HPDE6-E6E7 (cell line): Measurements from ENCODE around the gene NBPF3.
A peak's percentile ranks its signal among the peaks of the same experiment; 100 is the strongest.
"Not testable (repeated sequence)": the region's sequence is repeated elsewhere in the genome, so short reads cannot be mapped to it uniquely, and the experiment has no call there.

Source experiments
- DNase-seq: peaks from one replicate; pipeline ENCODE4 v3.0.0; 2011; ENCODE audit warnings: missing footprints; ENCODE audit errors: extremely low spot score

NBPF3 gene

DNA sequence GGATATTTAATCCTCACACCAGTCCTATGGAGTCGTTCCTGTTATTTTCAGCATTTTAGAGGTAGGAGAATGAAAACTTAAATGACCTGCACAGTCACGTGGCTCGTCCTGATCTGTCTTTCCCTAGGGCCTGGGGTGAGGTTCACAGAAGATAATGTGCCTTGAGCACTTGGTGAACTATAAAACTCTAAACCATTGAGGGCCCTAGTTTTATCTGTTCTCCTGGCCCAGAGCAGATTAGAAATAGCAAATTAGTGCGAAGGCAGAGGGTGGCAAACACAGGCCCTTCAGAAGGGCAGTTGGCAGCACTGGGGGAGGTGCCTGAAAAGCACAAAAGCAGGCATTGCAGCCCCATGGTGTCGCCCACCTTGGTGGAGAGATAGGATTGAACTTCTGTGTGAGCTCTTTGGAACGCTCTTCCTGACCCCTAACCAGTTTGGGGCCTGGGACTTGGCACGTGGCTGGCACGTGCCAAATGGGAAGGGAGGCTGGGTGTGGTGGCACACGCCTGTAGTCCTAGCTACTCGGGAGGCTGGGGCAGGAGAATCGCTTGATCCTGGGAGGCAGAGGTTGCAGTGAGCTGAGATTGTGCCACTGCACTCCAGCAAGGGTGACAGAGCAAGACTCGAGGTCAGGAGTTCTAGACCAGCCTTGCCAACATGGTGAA is 1.2 kb upstream of the NBPF3 start:
- not testable (repeated sequence) for DNase-seq

DNA sequence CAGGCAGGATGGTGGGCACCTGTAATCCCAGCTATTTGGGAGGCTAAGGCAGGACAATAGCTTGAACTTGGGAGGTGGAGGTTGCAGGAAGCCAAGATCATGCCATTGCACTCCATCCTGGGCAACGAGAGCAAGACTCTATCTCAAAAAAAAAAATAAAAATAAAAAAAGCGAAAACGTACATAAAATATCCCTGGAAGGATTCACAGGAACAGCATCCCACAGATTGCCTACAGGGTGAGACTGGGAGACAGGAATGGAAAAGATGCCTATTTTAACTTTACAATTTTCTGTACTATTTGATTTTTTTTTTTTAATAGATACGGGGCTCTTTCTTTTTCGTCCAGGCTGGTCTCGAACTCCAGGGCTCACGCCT is 604 bp upstream of the NBPF3 start:
- no peak for DNase-seq

DNA sequence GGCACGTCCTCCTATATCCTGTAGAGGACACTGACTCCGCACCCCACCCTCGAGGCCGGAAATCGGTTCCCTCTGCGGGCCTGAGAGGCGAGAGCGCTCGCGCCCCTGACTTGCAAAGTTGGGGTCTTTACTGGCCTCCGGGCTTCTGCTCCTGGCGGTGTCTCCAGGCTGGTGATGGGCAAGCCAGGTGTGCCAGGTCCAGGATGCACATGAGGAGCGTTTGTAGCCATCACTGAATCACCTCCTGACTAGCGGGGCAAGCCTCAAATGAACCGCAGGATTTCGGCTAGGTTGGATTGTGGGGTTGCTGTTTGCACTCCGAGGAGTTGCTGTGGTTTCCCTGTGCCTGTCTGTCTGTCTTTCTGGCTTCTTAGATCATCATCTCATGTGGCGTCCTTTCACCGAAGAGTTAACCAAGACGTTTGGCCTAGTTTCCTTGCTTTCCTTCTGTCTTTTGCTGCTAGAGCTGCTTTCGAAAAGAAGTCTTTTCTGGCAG is 741 bp downstream of the NBPF3 start:
- DNase-seq = not testable (repeated sequence)

DNA sequence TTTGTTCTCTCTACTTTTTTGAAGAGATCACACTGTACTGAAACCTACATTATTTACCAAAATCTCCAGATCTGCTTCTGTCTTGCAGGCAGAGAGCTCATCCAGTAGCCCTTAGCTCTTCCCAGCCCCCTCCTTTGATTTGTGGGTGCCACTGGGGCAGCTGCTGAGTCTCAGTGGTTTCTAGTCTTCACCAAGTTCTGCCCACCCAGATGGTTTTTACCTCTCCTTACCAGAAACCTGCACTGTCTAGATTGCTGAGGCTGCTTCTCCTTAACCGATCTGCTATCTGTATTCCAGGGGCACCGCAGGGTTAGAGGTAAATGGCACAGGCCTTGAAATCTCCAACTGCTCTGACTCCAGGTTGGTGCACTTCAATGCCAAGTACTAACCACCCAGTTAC is 6.7 kb downstream of the NBPF3 start:
- not testable (repeated sequence) for DNase-seq

DNA sequence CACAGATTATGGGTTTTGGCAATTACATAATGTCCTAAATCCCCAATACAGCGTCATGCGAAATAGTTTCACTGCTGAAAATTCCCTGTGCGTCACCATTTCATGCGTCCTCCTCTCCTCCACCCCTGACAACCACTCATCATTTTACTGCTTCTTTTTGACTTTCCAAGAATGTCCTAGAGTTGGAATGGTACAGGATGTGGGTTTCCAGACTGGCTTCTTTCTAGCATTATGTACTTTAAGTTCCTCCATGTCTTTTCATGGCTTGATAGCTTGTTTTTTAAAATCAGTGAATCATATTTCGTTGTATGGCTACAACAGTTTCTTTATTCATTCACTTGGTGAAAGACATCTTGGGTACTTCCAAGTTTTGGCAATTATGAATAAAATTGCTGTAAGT is 7.4 kb downstream of the NBPF3 start:
- no peak for DNase-seq

DNA sequence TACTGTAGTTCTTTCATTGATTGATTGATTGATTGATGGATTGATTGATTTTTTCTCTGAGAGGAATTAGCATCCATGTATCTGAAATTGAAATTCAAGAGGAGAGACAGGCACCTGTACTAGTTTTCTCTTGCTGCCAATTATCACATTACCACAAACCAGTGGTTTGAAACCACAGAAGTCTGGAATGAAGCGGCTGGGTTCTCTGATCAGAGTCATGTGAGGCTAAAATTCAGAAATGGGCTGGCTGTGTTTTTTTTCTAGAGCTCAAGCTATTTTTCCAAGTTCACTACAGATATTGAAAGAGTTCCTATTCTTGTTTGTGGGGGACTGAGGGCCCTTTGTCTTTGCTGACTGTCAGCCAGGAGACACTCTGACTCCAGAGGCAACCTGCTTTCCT is 10.0 kb downstream of the NBPF3 start:
- no peak for DNase-seq

DNA sequence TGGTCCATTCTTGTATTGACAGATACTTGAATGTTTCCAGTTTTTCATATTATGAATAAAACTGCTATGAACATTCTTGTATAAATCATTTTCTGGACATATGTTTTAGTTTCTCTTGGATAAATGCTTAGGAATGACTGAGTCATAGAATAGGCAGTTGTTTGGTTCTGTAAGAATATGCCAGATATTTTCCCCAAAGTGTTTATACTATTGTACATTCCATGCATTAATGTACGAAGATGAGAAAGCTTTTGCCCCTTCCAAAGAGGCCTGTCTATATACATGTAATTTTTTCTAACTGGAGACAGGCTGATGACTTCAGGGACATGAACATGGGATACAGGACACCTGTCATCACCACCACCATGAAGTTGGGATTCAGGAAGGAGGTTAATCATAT is 11.3 kb downstream of the NBPF3 start:
- no peak for DNase-seq

DNA sequence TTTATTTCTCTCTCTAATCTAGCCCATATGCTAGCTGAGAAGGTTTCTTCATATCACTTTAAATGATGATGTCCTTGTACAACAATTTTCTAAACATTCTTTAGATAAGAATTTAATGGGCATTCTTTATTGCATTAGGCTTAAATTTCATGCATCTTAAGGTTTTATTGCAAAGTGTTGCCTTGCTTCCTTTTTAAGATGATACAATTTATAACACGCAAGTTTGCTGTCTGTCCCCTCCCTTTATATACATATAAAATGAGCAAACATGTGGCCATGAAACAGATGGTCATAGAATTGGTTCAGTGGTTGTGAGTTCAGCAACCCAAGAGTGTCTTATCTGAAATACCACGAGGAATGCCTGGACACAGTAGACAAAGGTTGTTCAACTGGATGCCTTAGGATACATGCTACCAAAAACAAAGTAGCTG is 12.1 kb downstream of the NBPF3 start:
- DNase-seq = no peak

DNA sequence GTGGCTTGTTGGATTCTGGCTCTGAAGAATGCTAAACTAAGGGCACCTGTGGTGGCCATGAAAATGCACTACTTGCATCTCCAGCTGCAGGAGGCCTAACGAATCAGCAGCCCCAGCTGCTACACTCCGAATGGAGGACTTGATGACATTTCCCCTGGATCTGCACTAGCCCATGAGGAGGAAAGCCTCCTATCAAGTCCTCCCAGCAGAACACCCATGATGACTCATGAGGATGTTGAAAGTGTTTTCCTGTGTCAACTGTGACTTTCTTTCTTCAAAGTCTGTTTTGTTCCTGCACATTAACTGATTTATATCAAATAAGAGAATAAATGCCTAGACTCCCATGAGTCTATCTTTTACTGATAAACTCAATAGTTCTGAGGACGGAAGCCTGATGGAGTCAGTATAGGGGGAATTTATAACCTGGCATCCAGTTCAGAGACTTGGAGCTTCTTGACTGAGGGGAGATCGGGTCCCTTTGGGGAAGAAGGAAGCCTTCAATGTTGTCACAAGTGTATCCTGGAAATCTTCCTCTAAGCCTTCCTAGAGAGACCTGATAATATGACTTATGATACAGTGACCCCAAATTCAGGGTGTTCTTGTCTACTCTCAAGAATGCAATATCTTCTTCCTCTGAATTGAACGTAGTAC is 14.2 kb downstream of the NBPF3 start:
- peak; percentile 53 for DNase-seq

DNA sequence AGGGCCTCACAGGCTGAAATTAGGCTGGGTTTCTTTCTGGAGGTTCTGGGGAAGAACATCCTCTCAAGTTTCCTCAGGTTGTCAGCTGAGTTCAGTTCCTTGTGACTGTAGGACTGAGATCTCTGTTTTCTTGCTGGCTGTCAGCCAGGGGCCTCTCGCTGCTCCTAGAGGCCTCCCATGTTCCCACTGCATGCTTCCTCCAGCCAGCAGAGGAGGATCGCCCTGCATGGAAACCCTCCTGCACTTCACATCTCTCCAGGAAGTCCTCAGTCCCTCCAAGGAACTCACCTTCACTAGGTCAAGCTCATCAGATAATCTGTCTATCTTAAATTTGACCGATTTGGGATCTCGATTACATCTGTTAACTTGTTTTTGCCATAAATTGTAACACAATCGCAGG is 15.0 kb downstream of the NBPF3 start:
- not testable (repeated sequence) for DNase-seq

DNA sequence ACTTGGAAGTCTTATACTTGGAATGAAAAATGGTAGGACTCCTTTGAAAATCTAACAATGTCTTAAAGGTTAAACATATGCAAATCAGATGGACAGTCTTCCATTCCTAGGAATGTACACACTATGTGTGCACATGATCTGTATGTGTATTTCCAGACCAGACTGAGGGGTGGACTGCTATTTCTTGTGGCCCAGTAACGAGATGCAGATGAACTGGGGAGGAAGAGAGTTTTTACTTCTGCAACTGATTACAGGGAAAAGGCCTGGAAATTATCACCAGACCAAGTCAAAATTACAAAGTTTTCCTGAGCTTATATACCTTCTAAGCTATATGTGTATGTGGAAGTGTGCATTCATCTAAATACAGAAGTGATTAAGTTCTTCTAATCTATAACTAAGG is 17.7 kb downstream of the NBPF3 start:
- no peak for DNase-seq

DNA sequence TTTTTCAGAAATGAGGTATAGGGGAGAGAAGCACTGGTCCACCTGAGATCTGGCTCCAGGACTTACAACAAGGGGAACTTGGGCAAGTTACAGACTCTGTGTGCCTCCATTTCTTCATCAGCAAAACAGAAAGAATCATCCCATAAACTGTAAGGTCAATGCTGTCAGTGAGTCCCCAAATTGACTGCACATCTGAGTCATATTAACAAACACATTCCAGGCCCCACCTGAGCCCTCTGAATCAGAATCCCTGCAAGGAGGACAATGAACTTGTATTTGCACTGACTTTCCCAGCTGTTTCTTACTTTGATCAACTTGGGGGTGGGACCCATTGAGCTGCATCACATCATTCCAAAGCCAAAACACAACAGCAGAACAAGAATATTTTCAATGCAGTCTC is 25.2 kb downstream of the NBPF3 start:
- DNase-seq = not testable (repeated sequence)

DNA sequence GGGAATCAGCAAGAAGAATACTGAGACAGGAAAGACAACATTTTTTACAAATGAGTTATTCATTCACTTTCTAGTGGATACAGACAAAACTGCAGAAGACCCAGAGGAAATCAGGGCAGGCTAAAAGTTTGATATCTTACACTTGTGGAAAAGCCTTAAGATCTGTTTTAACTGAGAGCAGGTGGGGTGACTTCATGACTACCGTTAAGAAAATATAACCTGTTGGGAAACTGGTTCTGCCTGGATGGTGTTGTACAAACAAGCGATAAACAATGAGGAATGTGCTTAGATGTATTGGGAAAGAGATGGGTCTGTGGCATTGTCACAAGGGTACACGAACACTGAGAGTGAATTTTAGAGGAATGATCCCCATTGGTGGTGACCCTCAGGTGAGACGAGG is 28.0 kb downstream of the NBPF3 start:
- not testable (repeated sequence) for DNase-seq

DNA sequence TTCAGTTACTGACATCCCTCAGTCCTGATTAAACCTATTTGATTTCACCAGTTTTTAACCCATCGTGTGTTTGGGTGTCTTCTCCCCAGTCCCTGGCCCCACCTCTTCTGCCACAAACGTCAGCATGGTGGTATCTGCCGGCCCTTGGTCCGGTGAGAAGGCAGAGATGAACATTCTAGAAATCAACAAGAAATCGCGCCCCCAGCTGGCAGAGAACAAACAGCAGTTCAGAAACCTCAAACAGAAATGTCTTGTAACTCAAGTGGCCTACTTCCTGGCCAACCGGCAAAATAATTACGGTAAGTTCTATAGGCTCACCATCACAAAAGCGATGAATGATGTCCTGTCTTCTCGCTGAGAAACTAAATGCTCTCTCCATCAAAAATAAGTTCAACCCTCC is 28.7 kb downstream of the NBPF3 start:
- DNase-seq = no peak

DNA sequence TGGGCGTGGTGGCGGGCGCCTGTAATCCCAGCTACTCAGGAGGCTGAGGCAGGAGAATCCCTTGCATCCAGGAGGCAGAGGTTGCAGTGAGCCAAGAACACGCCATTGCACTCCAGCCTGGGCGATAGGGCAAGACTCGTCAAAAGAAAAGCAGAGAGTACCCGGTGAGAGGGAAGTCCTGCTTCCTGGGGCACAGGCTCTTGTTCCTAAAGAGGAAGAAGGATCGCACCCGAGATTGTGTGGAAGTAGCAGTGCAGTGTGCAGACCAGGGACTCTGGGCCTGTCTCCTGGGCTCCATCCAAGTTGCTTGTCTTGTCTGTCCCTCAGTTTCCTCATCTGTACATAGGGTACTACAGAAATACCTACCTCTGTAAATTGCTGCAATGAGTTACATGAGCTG is 29.6 kb downstream of the NBPF3 start:
- no peak for DNase-seq

DNA sequence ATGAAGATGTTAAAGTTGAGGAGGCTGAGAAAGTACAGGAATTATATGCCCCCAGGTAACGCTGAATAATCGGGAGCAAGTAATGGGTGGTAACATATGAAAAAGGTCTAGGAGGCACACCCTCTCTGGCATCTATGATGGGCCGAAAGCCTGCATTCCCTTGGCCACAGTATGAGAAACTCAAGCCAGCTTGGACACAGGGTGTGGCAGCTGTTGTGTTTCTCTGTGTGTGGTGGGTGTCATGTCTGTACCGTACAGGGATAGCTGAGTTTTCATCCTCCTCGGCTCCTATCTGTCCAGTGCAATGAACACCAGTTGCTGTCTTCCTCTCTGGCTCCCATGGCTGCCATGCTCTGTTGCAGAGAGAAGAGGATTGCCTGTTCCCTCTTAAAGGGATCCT is 32.9 kb downstream of the NBPF3 start:
- DNase-seq = no peak

DNA sequence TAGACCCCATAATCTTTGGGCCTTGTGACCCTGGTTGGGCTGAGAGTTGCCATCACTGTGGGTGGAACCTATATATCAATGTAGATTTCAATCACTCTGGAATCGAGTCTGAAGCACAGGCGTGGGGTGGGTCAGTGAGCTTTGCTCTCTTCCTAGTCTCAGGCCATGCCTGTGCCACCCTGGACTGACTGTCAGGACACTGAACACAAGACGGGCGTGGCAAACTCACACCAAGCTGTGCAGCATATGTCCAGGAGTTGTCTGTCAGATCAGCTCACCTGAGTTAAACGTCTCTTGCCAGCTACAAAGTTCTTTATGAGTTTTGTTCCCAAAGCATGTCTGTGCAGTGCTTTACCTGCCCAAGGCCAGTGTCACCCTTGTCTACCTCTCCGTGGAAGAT is 38.4 kb downstream of the NBPF3 start:
- DNase-seq = no peak

DNA sequence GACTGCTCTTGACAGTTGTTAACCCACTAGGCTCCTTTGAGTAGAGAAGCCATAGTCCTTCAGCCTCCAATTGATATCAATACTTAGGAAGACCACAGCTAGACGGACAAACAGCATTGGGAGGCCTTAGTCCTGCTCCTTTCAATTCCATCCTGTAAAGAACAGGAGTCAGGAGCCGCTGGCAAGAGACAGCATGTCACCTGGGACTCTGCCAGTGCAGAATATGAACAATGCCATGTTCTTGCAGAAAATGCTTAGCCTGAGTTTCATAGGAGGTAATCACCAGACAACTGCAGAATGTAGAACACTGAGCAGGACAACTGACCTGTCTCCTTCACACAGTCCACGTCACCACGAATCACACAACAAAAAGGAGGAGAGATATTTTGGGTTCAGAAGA is 43.9 kb downstream of the NBPF3 start:
- DNase-seq = not testable (repeated sequence)

DNA sequence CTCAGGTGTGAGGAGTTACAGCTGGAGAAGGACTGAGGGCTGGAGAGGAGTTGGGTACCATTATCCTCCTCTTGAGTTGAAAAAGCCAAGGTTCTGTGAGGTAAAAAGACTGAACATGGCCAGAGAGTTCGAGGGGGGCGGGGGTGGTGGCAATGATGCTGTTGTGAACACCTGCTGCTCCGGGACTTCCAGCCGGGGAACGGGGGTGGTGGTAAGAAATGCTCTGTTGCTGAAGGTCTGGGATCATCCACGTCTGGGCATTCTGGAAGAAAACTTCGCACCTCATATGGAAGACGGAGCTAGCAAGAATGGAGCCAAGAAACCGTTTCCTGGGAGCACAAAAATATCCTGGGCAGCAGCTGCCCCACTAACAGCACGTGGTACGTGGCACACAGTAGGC is 49.2 kb downstream of the NBPF3 start:
- no peak for DNase-seq

DNA sequence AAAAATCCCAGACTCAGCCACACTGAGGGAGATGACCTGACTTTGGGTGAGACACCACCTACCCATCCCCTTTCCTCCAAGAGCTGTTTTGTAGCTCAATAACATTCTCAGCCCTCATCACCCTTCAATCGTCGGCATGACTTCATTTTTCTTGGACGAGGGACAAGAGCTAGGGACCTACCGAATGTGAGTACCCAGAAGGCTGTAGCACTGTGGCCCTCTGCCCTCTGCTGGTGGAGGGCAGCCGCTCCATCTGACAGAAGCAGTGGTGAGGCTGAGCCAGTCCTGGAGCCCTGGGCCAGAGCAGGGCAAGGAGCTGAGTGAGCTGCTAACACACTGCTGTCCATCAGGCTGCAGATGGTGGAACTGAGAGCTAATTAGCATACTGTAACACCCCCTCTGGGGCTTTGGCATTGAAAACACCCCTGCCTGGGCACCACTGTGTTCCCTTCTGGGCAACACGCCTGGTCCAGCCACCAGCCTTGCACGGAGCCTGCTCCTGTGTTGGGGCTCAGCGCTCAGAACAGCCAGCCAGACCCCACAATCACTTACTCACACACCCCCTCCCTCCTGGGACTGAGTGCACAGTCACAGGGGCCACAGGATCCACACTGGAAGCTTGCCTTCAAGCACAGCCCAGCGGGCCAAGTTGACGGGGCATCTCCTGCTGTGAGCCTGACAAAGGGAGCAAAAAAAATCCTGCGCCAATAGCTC is 51.0 kb downstream of the NBPF3 start:
- no peak for DNase-seq

DNA sequence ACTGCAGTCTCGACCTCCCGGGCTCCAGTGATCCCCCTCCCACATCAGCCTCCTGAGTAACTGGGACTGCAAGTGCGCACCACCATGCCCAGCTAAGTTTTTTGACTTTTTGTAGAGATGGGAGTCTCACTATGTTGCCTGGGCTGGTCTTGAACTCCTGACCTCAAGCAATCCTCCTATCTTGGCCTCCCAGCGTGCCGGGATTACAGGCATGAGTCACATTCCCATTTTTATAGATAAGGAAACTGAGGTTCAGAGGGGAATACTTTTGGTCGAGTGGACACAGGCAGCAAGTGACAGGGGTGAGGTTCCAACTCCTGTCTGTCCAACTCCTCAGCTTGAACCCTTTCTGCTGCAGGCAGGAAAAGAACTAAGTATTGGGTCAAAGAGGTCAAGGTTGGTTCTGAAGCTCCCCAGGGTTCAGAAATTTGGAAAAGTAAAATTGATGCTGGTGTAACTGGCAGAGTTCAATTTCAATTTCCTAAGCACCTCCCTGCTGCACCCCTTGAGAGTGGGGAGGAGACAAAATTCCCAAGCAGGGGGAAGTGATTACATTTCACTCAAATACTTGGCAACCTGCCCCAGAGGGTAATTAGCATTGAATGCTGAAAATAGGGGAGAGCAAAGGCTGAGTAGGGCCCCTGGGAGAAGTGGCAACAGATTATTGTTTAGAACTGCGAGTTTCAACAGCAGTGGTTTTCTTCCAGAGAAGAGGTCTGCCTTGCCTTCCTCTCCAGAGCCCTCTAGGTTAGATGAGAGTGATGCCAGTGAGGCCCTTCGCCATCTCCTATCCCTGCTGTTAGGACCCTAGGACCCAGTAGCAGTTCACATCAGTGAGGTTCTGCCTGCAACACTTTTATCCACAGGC is 51.8 kb downstream of the NBPF3 start:
- DNase-seq = no peak

DNA sequence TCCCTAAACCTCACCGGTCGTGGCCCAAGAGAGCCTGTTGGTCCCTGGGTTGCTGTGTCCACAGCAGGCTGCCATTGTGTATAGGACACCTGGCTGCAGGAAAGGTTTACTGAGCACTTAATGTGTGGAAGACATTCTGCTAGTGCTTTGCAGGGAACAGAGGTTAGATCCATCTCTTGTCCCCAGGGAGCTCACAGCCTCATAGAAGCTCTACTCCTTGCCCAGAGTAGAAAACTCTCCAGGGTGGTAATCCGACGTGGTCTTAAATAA is 52.4 kb downstream of the NBPF3 start:
- DNase-seq = no peak
